Ishikawa (cell line): ENCODE data around the gene PHF14.

Experiments
- CEBPB ChIP-seq: IDR thresholded peaks from 2 replicates; pipeline ENCODE4 v1.6.1; 2012
- CREB1 ChIP-seq: IDR thresholded peaks from 2 replicates; pipeline ENCODE4 v1.6.1; 2012; ENCODE audit warnings: low read depth
- EGR1 ChIP-seq: IDR thresholded peaks from 2 replicates; pipeline ENCODE4 v1.6.1; 2012
- EP300 ChIP-seq: IDR thresholded peaks from 2 replicates; pipeline ENCODE4 v1.6.1; 2012; ENCODE audit warnings: borderline replicate concordance
- FOXM1 ChIP-seq: IDR thresholded peaks from 2 replicates; pipeline ENCODE4 v1.6.1; 2012; ENCODE audit warnings: low read depth, borderline replicate concordance
- NFIC ChIP-seq: IDR thresholded peaks from 2 replicates; pipeline ENCODE4 v1.6.1; 2012
- RAD21 ChIP-seq: IDR thresholded peaks from 2 replicates; pipeline ENCODE4 v1.6.1; 2012; ENCODE audit warnings: low read depth
- TAF1 ChIP-seq: IDR thresholded peaks from 2 replicates; pipeline ENCODE4 v1.6.1; 2012; ENCODE audit warnings: low read depth, mild to moderate bottlenecking
- TCF12 ChIP-seq: IDR thresholded peaks from 2 replicates; pipeline ENCODE4 v1.6.1; 2012; ENCODE audit warnings: low read depth
- TEAD4 ChIP-seq: IDR thresholded peaks from 2 replicates; pipeline ENCODE4 v1.6.1; 2012
- YY1 ChIP-seq: IDR thresholded peaks from 2 replicates; pipeline ENCODE4 v1.6.1; 2012; ENCODE audit warnings: low read depth
- TF ChIP-seq, protein P1 (sequence below): IDR thresholded peaks from 2 replicates; pipeline ENCODE4 v1.6.1; 2012; ENCODE audit warnings: low read depth, mild to moderate bottlenecking
- TF ChIP-seq, protein P2 (sequence below): IDR thresholded peaks from 2 replicates; pipeline ENCODE4 v1.6.1; 2012
- TF ChIP-seq, protein P3 (sequence below): IDR thresholded peaks from 2 replicates; pipeline ENCODE4 v1.6.1; 2012

DNA sequence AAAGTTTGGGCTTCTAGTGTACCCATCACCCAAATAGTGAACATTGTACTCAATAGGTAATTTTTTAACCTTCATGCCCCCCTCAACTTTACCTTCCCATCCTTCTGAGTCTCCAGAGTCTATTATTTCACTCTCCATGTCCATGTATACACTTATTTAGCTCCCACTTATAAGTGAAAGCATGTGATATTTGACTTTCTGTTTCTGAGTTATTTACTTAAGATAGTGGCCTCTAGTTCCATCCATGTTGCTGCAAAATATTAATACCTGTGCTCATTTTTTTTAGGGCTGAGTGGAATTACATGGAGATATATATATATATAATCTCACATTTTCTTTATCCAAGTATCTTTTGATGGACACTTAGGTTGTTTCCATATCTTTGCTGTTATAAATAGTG is 21.1 kb upstream of the PHF14 start:
- no peak for TF ChIP-seq CREB1
- TF ChIP-seq, protein P1, sequence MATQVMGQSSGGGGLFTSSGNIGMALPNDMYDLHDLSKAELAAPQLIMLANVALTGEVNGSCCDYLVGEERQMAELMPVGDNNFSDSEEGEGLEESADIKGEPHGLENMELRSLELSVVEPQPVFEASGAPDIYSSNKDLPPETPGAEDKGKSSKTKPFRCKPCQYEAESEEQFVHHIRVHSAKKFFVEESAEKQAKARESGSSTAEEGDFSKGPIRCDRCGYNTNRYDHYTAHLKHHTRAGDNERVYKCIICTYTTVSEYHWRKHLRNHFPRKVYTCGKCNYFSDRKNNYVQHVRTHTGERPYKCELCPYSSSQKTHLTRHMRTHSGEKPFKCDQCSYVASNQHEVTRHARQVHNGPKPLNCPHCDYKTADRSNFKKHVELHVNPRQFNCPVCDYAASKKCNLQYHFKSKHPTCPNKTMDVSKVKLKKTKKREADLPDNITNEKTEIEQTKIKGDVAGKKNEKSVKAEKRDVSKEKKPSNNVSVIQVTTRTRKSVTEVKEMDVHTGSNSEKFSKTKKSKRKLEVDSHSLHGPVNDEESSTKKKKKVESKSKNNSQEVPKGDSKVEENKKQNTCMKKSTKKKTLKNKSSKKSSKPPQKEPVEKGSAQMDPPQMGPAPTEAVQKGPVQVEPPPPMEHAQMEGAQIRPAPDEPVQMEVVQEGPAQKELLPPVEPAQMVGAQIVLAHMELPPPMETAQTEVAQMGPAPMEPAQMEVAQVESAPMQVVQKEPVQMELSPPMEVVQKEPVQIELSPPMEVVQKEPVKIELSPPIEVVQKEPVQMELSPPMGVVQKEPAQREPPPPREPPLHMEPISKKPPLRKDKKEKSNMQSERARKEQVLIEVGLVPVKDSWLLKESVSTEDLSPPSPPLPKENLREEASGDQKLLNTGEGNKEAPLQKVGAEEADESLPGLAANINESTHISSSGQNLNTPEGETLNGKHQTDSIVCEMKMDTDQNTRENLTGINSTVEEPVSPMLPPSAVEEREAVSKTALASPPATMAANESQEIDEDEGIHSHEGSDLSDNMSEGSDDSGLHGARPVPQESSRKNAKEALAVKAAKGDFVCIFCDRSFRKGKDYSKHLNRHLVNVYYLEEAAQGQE = no peak
- TF ChIP-seq RAD21 = no peak
- no peak for TF ChIP-seq NFIC
- no peak for TF ChIP-seq YY1
- TF ChIP-seq, protein P2, sequence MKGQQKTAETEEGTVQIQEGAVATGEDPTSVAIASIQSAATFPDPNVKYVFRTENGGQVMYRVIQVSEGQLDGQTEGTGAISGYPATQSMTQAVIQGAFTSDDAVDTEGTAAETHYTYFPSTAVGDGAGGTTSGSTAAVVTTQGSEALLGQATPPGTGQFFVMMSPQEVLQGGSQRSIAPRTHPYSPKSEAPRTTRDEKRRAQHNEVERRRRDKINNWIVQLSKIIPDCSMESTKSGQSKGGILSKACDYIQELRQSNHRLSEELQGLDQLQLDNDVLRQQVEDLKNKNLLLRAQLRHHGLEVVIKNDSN = no peak
- no peak for TF ChIP-seq TAF1
- TF ChIP-seq EP300 = no peak
- TF ChIP-seq TEAD4 = no peak
- TF ChIP-seq CEBPB = no peak
- no peak for TF ChIP-seq FOXM1
- no peak for TF ChIP-seq EGR1
- TF ChIP-seq TCF12 = no peak
- TF ChIP-seq, protein P3, sequence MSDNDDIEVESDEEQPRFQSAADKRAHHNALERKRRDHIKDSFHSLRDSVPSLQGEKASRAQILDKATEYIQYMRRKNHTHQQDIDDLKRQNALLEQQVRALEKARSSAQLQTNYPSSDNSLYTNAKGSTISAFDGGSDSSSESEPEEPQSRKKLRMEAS = no peak
